Nephron progenitor cell (in vitro differentiated cells): ENCODE measurements around the gene LTBP1.

ENCODE experiments used
- DNase-seq: peaks from one replicate; pipeline ENCODE4 v3.0.0; 2021
- H3K27ac Mint-ChIP-seq: 2 replicates; pipeline ENCODE4 v1.8.0; 2021; ENCODE audit warnings: mild to moderate bottlenecking, moderate library complexity, mixed read lengths
- H3K27me3 Mint-ChIP-seq: 2 replicates; pipeline ENCODE4 v1.8.0; 2021; ENCODE audit warnings: mild to moderate bottlenecking, low read depth, mixed read lengths; ENCODE audit not compliant: poor library complexity
- H3K36me3 Mint-ChIP-seq: 2 replicates; pipeline ENCODE4 v1.8.0; 2021; ENCODE audit warnings: low read depth, mixed read lengths
- H3K4me1 Mint-ChIP-seq: 2 replicates; pipeline ENCODE4 v1.8.0; 2021; ENCODE audit warnings: mixed read lengths
- H3K4me3 Mint-ChIP-seq: 2 replicates; pipeline ENCODE4 v1.8.0; 2021; ENCODE audit warnings: mild to moderate bottlenecking, moderate library complexity, mixed read lengths
- H3K9me3 Mint-ChIP-seq: 2 replicates; pipeline ENCODE4 v1.8.0; 2021; ENCODE audit warnings: mild to moderate bottlenecking, moderate library complexity, mixed read lengths
- TF ChIP-seq, protein P1 (sequence below): fragments of 200-600 bp; sonication (generic); IDR thresholded peaks from 2 replicates; pipeline ENCODE4 v1.5.0; 2021; ENCODE audit warnings: antibody characterized with exemption

Gene LTBP1

DNA sequence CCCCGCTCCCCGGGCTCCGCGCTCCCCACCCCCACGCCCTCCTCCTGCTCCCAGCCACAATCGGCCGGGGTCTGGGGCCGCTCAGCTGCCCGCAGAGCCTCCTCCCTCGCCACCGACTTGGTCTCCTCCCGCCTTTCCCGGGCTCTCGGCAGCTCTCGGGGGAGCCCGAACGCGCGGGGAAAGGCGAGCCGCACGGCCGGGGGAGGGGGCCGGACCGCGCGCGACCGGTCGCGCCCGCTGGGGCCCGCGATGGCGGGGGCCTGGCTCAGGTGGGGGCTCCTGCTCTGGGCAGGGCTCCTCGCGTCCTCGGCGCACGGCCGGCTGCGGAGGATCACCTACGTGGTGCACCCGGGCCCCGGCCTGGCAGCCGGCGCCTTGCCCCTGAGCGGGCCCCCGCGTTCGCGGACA, 327 bp downstream of the LTBP1 start:
- Mint-ChIP-seq H3K27me3 (peaks cover 5% of the 10 kb centered on the region), H3K27ac (no peak overlapping the region), H3K4me3 (peak overlapping the region; percentile 85), H3K4me1 (peaks cover 30% of the 10 kb centered on the region), H3K36me3 (peaks cover 12% of the 10 kb centered on the region), H3K9me3 (peaks cover 4% of the 10 kb centered on the region)
- TF ChIP-seq, protein P1, sequence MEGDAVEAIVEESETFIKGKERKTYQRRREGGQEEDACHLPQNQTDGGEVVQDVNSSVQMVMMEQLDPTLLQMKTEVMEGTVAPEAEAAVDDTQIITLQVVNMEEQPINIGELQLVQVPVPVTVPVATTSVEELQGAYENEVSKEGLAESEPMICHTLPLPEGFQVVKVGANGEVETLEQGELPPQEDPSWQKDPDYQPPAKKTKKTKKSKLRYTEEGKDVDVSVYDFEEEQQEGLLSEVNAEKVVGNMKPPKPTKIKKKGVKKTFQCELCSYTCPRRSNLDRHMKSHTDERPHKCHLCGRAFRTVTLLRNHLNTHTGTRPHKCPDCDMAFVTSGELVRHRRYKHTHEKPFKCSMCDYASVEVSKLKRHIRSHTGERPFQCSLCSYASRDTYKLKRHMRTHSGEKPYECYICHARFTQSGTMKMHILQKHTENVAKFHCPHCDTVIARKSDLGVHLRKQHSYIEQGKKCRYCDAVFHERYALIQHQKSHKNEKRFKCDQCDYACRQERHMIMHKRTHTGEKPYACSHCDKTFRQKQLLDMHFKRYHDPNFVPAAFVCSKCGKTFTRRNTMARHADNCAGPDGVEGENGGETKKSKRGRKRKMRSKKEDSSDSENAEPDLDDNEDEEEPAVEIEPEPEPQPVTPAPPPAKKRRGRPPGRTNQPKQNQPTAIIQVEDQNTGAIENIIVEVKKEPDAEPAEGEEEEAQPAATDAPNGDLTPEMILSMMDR = no peak
- DNase-seq = no peak

DNA sequence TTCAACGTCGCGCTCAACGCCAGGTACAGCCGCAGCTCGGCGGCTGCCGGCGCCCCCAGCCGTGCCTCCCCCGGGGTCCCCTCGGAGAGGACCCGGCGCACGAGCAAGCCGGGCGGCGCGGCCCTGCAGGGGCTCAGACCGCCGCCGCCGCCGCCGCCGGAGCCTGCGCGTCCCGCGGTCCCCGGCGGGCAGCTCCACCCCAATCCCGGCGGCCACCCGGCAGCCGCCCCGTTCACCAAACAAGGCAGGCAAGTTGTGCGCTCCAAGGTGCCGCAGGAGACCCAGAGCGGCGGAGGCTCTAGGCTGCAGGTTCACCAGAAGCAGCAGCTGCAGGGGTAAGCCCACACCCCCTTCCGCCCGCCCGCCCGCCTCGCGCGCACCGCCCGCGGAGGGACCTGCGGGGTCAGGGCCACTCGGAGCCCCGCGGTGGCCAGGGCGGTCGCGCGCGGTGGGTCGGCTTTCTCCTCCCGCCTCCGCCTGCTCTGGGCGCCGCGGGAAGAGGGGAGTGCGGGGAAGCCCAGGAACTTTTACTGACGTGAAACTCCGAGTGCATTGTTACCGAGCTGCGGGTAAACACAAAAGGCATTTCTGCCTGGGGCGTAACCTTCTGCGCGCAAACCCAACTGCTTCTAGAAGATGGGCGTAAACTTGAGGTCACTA, 861 bp downstream of the LTBP1 start:
- peak overlapping the region; percentile 91 for H3K4me3 Mint-ChIP-seq
- peaks cover 25% of the 10 kb centered on the region for H3K4me1 Mint-ChIP-seq
- peaks cover 4% of the 10 kb centered on the region for H3K9me3 Mint-ChIP-seq
- H3K27ac Mint-ChIP-seq = no peak overlapping the region
- peak; percentile 71 for DNase-seq
- H3K36me3 Mint-ChIP-seq = peaks cover 17% of the 10 kb centered on the region
- TF ChIP-seq, protein P1 = no peak
- peaks cover 7% of the 10 kb centered on the region for H3K27me3 Mint-ChIP-seq

- Mint-ChIP-seq H3K27ac (peak overlapping the region; percentile 85), H3K4me3 (peak overlapping the region; percentile 91), H3K36me3 (peaks cover 20% of the 10 kb centered on the region), H3K27me3 (peaks cover 9% of the 10 kb centered on the region), H3K4me1 (peaks cover 24% of the 10 kb centered on the region), H3K9me3 (peaks cover 4% of the 10 kb centered on the region)
- no peak for DNase-seq
- TF ChIP-seq, protein P1 = no peak
These were observed 1.5 kb downstream of the LTBP1 start for GRCh38 chr2:32948266-32948665.

DNA sequence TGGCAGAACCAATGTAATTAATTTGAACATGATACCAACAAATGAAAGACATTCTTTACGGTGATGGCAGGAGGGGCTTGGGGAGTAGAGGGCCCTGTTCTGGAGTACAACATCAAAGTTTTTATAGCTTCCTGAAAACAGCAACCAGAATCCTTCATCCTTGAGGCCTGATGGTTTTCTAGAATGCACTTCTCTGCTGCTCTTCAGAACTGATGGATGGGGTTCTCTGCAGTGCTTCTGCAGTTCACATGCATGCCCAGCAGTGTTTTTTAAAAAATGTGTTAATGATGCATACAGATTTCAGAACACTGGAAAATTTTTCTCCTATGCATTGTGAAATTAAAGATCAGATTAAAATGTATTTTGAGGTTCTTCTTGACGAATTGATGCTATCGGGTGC, 2.5 kb downstream of the LTBP1 start:
- Mint-ChIP-seq H3K36me3 (peaks cover 20% of the 10 kb centered on the region), H3K4me1 (peaks cover 25% of the 10 kb centered on the region), H3K27me3 (peaks cover 9% of the 10 kb centered on the region), H3K4me3 (peak overlapping the region; percentile 91), H3K27ac (no peak overlapping the region), H3K9me3 (peaks cover 4% of the 10 kb centered on the region)
- DNase-seq = no peak
- TF ChIP-seq, protein P1 = no peak

- no peak for DNase-seq
- peaks cover 34% of the 10 kb centered on the region for H3K4me1 Mint-ChIP-seq
- TF ChIP-seq, protein P1 = no peak
- no peaks in the 10 kb centered on the region for H3K9me3 Mint-ChIP-seq
- H3K27ac Mint-ChIP-seq = no peak overlapping the region
- H3K4me3 Mint-ChIP-seq = no peak overlapping the region
- H3K36me3 Mint-ChIP-seq = peaks cover 28% of the 10 kb centered on the region
- H3K27me3 Mint-ChIP-seq = peaks cover 3% of the 10 kb centered on the region
These were observed 4.9 kb downstream of the LTBP1 start for GRCh38 chr2:32951672-32952071.
